Heart right ventricle (tissue), 16 donors: ENCODE results near the gene FAF2. TPM values are rescaled to one million over a fixed set of nuclear protein-coding genes. Genes with fewer than 3 reads are reported as not detected.

Experiments
- ATAC-seq, 8 donors: fragments of 200-7000 bp; cut with Tn5 transposase; one replicate each; pipeline ENCODE4 v1.9.1; 2020; ENCODE audit warnings: mild to moderate bottlenecking in 8 of 8, moderate library complexity in 8 of 8, moderate number of reproducible peaks in 1 of 8
- DNase-seq, 2 donors: peaks; one replicate each; pipeline ENCODE4 v3.0.0-alpha.2; 2020
- H3K27ac ChIP-seq, 10 donors: fragments of 200-600 bp; sonication (generic) in 2 of 10; one replicate each; pipeline versions ENCODE4 v1.5.0 to v1.8.0; 2020 to 2022; ENCODE audit warnings: mild to moderate bottlenecking in 3 of 10
- H3K27me3 ChIP-seq, 7 donors: fragments of 200-600 bp; one replicate each; pipeline ENCODE4 v1.8.0; 2021 to 2022; ENCODE audit warnings: mild to moderate bottlenecking in 2 of 7
- H3K36me3 ChIP-seq, 9 donors: fragments of 200-600 bp; sonication (generic) in 1 of 9; one replicate each; pipeline versions ENCODE4 v1.5.0 to v1.8.0; 2020 to 2022; ENCODE audit warnings: mild to moderate bottlenecking in 2 of 9
- H3K4me1 ChIP-seq, 9 donors: fragments of 200-600 bp; sonication (generic) in 1 of 9; one replicate each; pipeline versions ENCODE4 v1.5.0 to v1.8.0; 2020 to 2022; ENCODE audit warnings: mild to moderate bottlenecking in 4 of 9
- H3K4me3 ChIP-seq, 10 donors: fragments of 200-600 bp; sonication (generic) in 2 of 10; one replicate each; pipeline versions ENCODE4 v1.5.0 to v1.8.0; 2020 to 2022; ENCODE audit warnings: mild to moderate bottlenecking in 7 of 10, moderate library complexity in 2 of 10
- H3K9me3 ChIP-seq, 11 donors: fragments of 200-600 bp in 10 of 11; sonication (generic) in 2 of 11; one replicate each; pipeline versions ENCODE4 v1.5.0 to v1.8.0; 2013 to 2022; ENCODE audit warnings: mild to moderate bottlenecking in 2 of 11, control low read depth in 1 of 11, moderate library complexity in 1 of 11
- WGBS, 2 donors: extraction: QIAGEN DNeasy Blood & Tissue Kit; methylation state at CpG; one replicate each; pipeline ENCODE4 v1.1.7; 2013; ENCODE audit warnings: inconsistent platforms in 1 of 2; 5-methylcytosine and 5-hydroxymethylcytosine counted together
- intact Hi-C, 10 donors: fragments of 100-400 bp; cut with DNase I; formaldehyde crosslinking; loops; one replicate each; pipeline versions ENCODE4 v1.11.1 to v1.14.2; 2022
- polyA plus RNA-seq, 2 donors: library from polyadenylated mRNA; stranded (reverse); fragments of 200-250 nt; gene quantifications; one replicate each; pipeline ENCODE4 v1.2.3, GENCODE V29; 2013
- total RNA-seq, 10 donors: library from RNA; stranded (reverse); fragmentation: NEBNext Ultra II Directional in 3 of 10; extraction: Animal tissue kit (Norgen Biotek cat#: 25700) in 3 of 10; gene quantifications; one replicate each; pipeline versions ENCODE4 v1.2.1 to v1.2.4, GENCODE V29; 2021 to 2023
- TF ChIP-seq, protein P1 (sequence below), 9 donors: fragments of 200-600 bp; sonication (generic) in 2 of 9; IDR thresholded peaks; one replicate each; pipeline versions ENCODE4 v1.5.0 to v1.8.0; 2021 to 2022; ENCODE audit warnings: antibody characterized with exemption in 9 of 9, mild to moderate bottlenecking in 5 of 9, moderate library complexity in 1 of 9
- donor health status: Arrhythmogenic right ventricular cardiomyopathy.
- donor health status: ischemic (EF 13 %, LVEDD 7.1; RV severe dilation, severe dysfunction).
- donor health status: healthy with polysubstance abuse.
- donor health status: DM: no; HTN: yes; CAD: no.
- donor health status: DM: no; HTN: no; CAD: no.
- donor health status: ischemic (EF 25% LVEDD 6.9; RV normal size, moderate dysfunction).
- donor health status: ischemic (EF 25% LVEDD 5.7; RV mildly dilated, moderate dysfunction).
- donor health status: healthy.
- donor health status: DM: yes; HTN: yes; CAD: no.
- donor health status: Ischemic cardiomyopathy.
- donor health status: ischemic (EF 35%, LVEDD 5.7; RV mildly dilated, moderate dysfunction).
- donor health status: nonischemic (EF 11% LVEDD 7.7; RV severe dilation, severe dysfunction).
- donor health status: DM: yes; HTN: yes; CAD: no.
- donor health status: PGD.
- donor health status: ischemic (EF 29% LVEDD 5.4; RV normal size, mild dysfunction).
- donor health status: nonischemic (EF 23%, LVEDD 6.1; RV moderate dilation, normal function).

The FAF2 gene
- total and polyA plus RNA-seq, 12 donors = 10.1 to 19.9 (median 14.6) TPM

DNA sequence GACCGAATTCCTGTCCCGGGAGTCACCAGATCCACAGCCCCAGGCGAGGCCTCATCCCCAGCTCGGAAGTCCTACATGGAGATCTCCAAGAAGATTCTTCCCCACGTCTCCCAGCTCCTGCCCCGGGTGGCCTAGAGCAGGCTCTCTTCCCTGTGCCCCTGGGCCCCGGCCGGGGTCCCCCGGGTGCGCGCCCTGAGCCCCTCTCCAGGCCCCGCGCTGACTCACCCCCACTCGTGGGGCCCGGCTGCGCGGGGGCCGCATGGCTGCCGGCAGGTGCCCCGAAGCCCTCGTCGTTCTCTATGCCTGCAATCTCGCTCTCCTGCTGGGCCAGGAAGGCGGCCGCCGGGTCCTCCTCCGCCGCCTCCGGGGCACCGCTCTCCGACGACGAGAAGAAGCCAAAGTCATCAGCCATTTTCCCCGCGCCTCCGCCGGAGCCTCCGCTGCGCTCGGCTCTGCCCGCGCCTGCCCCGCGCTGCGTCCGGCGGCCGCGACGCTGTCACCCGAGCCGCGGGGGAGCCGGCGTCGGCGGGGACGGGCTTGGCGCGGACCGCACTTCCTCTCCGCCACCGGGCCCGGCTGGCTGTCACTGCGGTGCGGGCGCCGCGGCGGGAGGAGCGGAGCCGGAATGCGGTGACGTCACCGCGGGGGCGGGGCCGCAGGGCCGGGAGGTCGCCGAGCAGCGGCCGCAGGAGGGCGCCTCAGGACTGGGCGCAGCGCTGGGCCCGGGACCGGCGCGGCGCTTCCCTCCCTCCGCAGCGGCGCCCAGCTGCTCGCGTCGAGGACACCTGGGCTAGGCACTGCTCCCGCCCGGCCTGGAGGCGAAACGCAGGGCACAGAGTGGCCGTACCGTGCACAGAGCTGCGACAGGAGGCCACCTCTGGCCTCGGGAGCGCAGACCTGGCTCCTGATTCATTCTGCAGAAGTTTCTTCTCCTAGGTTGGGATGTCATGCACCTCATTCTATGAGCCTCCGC, 31.9 kb upstream of the FAF2 start, which contains the start of gene CLTB:
Gene CLTB, minus strand, starts transcription at position 588 of the 973 bp plus-strand sequence. Its CDS starts 176 bp downstream, at position 412.
- Histone ChIP-seq H3K4me3 (peak within 1 kb of the TSS; percentile 80 to 100 (median 98)), H3K27ac (peak within 1 kb of the TSS; percentile 89 to 99 (median 97)), H3K4me1 (peaks cover 28 to 55% (median 48%) of the 10 kb centered on the region in 9 donors), H3K27me3 (no peaks in the 10 kb centered on the region), H3K36me3 (peaks cover 0 to 7% (median 0%) of the 10 kb centered on the region in 9 donors), H3K9me3 (no peaks in the 10 kb centered on the region)
- WGBS, 2 donors = 1 to 2% methylated on average over 82 to 107 of the region's 107 CpGs
- ATAC-seq = peak; percentile 93 to 98 (median 95)
- intact Hi-C loops = loop anchor here in 8 of 10 donors (1.0 to 10.0 kb wide), 10 partner anchors 27 to 529 kb away; partner anchors contain the start of genes RNF44 (in 5 of the 8), FAF2 (in 3 of the 8), CDHR2 (in 1 of the 8) and HIGD2A (in 1 of the 8)
- TF ChIP-seq, protein P1, sequence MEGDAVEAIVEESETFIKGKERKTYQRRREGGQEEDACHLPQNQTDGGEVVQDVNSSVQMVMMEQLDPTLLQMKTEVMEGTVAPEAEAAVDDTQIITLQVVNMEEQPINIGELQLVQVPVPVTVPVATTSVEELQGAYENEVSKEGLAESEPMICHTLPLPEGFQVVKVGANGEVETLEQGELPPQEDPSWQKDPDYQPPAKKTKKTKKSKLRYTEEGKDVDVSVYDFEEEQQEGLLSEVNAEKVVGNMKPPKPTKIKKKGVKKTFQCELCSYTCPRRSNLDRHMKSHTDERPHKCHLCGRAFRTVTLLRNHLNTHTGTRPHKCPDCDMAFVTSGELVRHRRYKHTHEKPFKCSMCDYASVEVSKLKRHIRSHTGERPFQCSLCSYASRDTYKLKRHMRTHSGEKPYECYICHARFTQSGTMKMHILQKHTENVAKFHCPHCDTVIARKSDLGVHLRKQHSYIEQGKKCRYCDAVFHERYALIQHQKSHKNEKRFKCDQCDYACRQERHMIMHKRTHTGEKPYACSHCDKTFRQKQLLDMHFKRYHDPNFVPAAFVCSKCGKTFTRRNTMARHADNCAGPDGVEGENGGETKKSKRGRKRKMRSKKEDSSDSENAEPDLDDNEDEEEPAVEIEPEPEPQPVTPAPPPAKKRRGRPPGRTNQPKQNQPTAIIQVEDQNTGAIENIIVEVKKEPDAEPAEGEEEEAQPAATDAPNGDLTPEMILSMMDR (IDR thresholded peaks at IDR 0.05) = peak; percentile 53 to 91 (median 79)
- peak; percentile 88 to 95 for DNase-seq

DNA sequence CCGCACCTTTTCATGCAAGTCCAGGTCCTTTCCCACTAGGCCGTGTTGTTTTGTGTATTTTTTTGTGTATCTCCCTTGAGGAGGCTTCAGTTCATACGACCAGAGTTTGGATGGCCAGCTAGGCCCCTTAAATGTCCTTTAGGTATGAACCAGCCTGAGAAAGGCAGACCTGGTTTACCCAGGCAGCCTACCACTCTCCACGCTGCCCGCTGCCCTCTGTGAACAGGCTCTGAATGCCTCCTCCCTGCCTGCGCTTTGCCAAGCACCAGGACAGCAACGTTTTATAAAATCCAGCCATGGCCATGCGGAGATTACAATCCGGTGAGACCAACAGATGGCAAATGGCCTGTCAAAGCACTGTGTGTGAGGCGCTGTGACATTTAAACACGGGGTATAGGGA, 31.2 kb upstream of the FAF2 start:
- Histone ChIP-seq H3K27ac (peak overlapping the region in 9 of 10 donors; percentile 75 to 99 (median 95)), H3K27me3 (no peaks in the 10 kb centered on the region), H3K36me3 (peaks cover 0 to 4% (median 0%) of the 10 kb centered on the region in 9 donors), H3K4me3 (peak overlapping the region in 9 of 10 donors; percentile 80 to 100 (median 99)), H3K4me1 (peaks cover 28 to 48% (median 44%) of the 10 kb centered on the region in 9 donors), H3K9me3 (no peaks in the 10 kb centered on the region)
- 81 to 82% methylated on average over 11 of the region's 11 CpGs for WGBS, 2 donors
- TF ChIP-seq, protein P1 (IDR thresholded peaks at IDR 0.05) = no peak
- intact Hi-C loops = loop anchor here in 8 of 10 donors (1.0 to 10.0 kb wide), 10 partner anchors 28 to 528 kb away; partner anchors contain the start of genes RNF44 (in 5 of the 8), FAF2 (in 3 of the 8), CDHR2 (in 1 of the 8) and HIGD2A (in 1 of the 8)
- DNase-seq (no peak), ATAC-seq (no peak)

DNA sequence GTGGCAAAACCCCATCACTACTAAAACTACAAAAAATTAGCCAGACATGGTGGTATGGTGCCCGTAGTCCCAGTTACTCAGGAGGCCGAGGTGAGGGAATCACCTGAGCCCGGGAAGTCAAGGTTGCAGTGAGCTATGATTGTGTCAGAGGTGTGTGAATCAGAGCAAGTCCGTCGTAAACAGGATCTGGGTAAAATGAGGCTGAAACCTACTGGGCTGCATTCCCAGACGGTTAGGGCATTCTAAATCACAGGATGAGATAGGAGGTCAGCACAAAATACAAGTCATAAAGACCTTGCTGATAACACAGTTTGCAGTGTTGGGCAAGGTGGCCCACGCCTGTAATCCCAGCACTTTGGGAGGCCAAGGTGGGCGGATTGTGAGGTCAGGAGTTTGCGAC, 29.9 kb upstream of the FAF2 start:
- peaks cover 0 to 3% (median 0%) of the 10 kb centered on the region in 7 donors for H3K27me3 ChIP-seq
- no peak overlapping the region for H3K4me3 ChIP-seq
- WGBS, 2 donors = 83% methylated on average over 9 of the region's 9 CpGs
- H3K4me1 ChIP-seq = peaks cover 21 to 35% (median 33%) of the 10 kb centered on the region in 9 donors
- H3K9me3 ChIP-seq = no peaks in the 10 kb centered on the region
- TF ChIP-seq, protein P1 (IDR thresholded peaks at IDR 0.05) = no peak
- DNase-seq = no peak
- intact Hi-C loops = loop anchor here in 7 of 10 donors (5.0 to 10.0 kb wide), 6 partner anchors 56 to 527 kb away; partner anchors contain the start of genes RNF44 (in 5 of the 7), CDHR2 (in 1 of the 7) and KIAA1191 (in 1 of the 7)
- H3K27ac ChIP-seq = no peak overlapping the region
- H3K36me3 ChIP-seq = no peaks in the 10 kb centered on the region
- no peak for ATAC-seq

DNA sequence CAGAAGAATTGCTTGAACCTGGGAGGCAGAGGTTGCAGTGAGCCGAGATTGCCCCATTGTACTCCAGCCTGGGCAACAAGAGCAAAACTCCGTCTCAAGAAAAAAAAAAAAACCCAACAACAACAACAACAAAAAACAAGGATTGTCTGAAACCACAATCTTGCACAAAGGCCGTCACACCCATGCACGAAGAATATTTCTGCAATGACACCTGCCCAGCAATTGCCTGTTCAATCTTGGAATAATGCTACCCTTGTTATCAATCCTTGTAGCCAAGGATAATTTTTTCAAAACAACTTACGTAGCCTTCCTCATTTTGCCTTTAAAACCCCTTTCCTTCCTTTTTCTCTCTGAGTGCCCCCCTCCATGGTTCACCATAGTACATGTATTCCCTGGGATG, 28.1 kb upstream of the FAF2 start:
- no peaks in the 10 kb centered on the region for H3K9me3 ChIP-seq
- WGBS, 2 donors = 88 to 93% methylated on average over 5 of the region's 5 CpGs
- H3K4me1 ChIP-seq = peaks cover 3 to 16% (median 15%) of the 10 kb centered on the region in 9 donors
- H3K27ac ChIP-seq = no peak overlapping the region
- ATAC-seq (no peak), DNase-seq (no peak)
- TF ChIP-seq, protein P1 (IDR thresholded peaks at IDR 0.05) = no peak
- no peaks in the 10 kb centered on the region for H3K36me3 ChIP-seq
- H3K27me3 ChIP-seq = peaks cover 0 to 4% (median 0%) of the 10 kb centered on the region in 7 donors
- intact Hi-C loops = no loop called here
- H3K4me3 ChIP-seq = no peak overlapping the region
